ENCODE results near the gene DHX30.

Gene DHX30

GRCh38 chr3:47850564-47851410 lies 47.8 kb downstream of the DHX30 start:
- H3K4me3 ChIP-seq (ENCODE audit: low read depth, low read length) = no peak overlapping the region

GRCh38 chr3:47851888-47852603 lies 49.1 kb downstream of the DHX30 start:
- H3K4me3 ChIP-seq (ENCODE audit: low read depth, low read length) = no peak overlapping the region

GRCh38 chr3:47852604-47853602 lies 50.0 kb downstream of the DHX30 start:
- no peak overlapping the region for H3K4me3 ChIP-seq (ENCODE audit: low read depth, low read length)

- no peak overlapping the region for H3K4me3 ChIP-seq (ENCODE audit: low read depth, low read length)
Measured at GRCh38 chr3:47854267-47854666, 51.3 kb downstream of the DHX30 start.

GRCh38 chr3:47854720-47855455 lies 52.0 kb downstream of the DHX30 start:
- no peak overlapping the region for H3K4me3 ChIP-seq (ENCODE audit: low read depth, low read length)

- no peak overlapping the region for H3K4me3 ChIP-seq (ENCODE audit: low read depth, low read length)
Measured at GRCh38 chr3:47855461-47856383, 52.8 kb downstream of the DHX30 start.

GRCh38 chr3:47856669-47857068 lies 53.7 kb downstream of the DHX30 start:
- H3K4me3 ChIP-seq (ENCODE audit: low read depth, low read length) = no peak overlapping the region

GRCh38 chr3:47857151-47857550 lies 54.2 kb downstream of the DHX30 start:
- H3K4me3 ChIP-seq (ENCODE audit: low read depth, low read length) = no peak overlapping the region

GRCh38 chr3:47859956-47860605 lies 57.1 kb downstream of the DHX30 start:
- no peak overlapping the region for H3K4me3 ChIP-seq (ENCODE audit: low read depth, low read length)

- H3K4me3 ChIP-seq (ENCODE audit: low read depth, low read length) = no peak overlapping the region
Measured at GRCh38 chr3:47863391-47864128, 60.6 kb downstream of the DHX30 start.

- H3K4me3 ChIP-seq (ENCODE audit: low read depth, low read length) = no peak overlapping the region
Measured at GRCh38 chr3:47865192-47865591, 62.3 kb downstream of the DHX30 start.

- H3K4me3 ChIP-seq (ENCODE audit: low read depth, low read length) = no peak overlapping the region
Measured at GRCh38 chr3:47867451-47868044, 64.6 kb downstream of the DHX30 start.

- H3K4me3 ChIP-seq (ENCODE audit: low read depth, low read length) = no peak overlapping the region
Measured at GRCh38 chr3:47868306-47868705, 65.4 kb downstream of the DHX30 start.

- H3K4me3 ChIP-seq (ENCODE audit: low read depth, low read length) = no peak overlapping the region
Measured at GRCh38 chr3:47870156-47870555, 67.2 kb downstream of the DHX30 start.

- H3K4me3 ChIP-seq (ENCODE audit: low read depth, low read length) = no peak overlapping the region
Measured at GRCh38 chr3:47870702-47871260, 67.8 kb downstream of the DHX30 start.

- H3K4me3 ChIP-seq (ENCODE audit: low read depth, low read length) = no peak overlapping the region
Measured at GRCh38 chr3:47871389-47871788, 68.5 kb downstream of the DHX30 start.

GRCh38 chr3:47872916-47873315 lies 70.0 kb downstream of the DHX30 start:
- no peak overlapping the region for H3K4me3 ChIP-seq (ENCODE audit: low read depth, low read length)

Measured in iPS-11a (cell line).